C4-2B (cell line): ENCODE results near the gene FBRSL1.
"Not testable (repeated sequence)": the region's sequence is repeated elsewhere in the genome, so short reads cannot be mapped to it uniquely, and the experiment has no call there.

Experiments used
- H3K27ac ChIP-seq: fragments of 450-650 bp; 2 replicates; pipeline ENCODE4 v1.5.1; 2017
- ZFX ChIP-seq: fragments of 450-650 bp; IDR thresholded peaks from 2 replicates; pipeline ENCODE4 v1.6.1; 2017
- TF ChIP-seq, protein P1 (sequence below): fragments of 450-650 bp; conservative IDR thresholded peaks from 2 replicates; pipeline ENCODE4 v1.5.1; 2017; ENCODE audit warnings: mild to moderate bottlenecking

Gene FBRSL1

DNA sequence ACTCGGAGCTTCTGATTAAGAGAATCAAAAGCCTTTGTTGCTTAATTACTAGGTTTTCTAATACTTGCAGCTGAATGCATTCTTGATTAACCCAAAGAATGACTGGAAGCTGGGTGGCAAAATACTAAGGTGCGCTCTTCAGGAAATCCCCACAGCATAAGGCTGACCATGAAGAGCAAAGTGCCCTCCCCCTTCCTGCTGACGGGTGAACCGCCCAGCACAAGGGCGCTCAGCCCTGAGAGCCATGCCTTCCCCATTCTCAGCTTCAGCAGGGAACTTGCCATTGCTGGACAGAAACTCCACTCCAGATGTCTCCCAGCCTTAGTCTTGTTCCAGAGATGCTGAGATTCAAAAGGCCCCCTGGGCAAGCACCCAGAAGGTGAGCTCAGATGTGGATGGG is 27.2 kb upstream of the FBRSL1 start:
- no peak for TF ChIP-seq ZFX
- TF ChIP-seq, protein P1, sequence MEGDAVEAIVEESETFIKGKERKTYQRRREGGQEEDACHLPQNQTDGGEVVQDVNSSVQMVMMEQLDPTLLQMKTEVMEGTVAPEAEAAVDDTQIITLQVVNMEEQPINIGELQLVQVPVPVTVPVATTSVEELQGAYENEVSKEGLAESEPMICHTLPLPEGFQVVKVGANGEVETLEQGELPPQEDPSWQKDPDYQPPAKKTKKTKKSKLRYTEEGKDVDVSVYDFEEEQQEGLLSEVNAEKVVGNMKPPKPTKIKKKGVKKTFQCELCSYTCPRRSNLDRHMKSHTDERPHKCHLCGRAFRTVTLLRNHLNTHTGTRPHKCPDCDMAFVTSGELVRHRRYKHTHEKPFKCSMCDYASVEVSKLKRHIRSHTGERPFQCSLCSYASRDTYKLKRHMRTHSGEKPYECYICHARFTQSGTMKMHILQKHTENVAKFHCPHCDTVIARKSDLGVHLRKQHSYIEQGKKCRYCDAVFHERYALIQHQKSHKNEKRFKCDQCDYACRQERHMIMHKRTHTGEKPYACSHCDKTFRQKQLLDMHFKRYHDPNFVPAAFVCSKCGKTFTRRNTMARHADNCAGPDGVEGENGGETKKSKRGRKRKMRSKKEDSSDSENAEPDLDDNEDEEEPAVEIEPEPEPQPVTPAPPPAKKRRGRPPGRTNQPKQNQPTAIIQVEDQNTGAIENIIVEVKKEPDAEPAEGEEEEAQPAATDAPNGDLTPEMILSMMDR = no peak
- H3K27ac ChIP-seq = no peak overlapping the region

DNA sequence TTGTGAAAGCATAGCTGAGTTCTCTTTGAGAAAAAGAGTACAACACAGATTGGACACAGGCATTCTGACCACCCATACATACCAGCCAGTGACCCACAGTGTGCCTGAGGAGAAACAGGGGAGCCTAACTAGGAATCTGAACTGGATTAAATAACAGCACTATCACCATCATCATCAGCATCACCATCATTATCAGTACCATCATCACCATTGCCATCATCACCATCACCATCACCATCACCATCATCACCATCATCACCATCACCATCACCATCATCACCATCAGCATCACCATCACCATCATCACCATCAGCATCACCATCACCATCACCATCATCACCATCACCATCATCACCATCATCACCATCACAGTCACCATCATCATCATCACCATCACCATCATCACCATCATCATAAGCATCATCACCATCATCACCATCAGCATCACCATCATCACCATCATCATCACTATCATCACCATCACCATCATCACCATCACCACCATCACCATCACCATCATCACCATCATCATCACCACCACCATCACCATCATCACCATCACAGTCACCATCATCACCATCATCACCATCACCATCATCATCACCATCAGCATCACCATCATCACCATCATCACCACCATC is 26.5 kb upstream of the FBRSL1 start:
- H3K27ac ChIP-seq = not testable (repeated sequence)

DNA sequence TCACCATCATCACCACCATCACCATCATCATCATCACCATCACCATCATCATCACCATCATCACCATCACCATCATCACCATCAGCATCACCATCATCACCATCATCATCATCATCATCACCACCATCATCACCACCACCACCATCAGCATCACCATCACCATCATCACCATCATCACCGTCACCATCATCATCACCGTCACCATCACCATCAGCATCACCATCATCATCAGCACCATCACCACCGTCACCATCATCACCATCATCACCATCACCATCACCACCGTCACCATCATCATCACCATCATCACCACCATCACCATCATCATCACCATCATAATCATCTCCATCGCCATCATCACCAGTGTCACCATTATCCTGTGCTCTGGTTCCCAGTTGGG is 25.6 kb upstream of the FBRSL1 start:
- not testable (repeated sequence) for H3K27ac ChIP-seq

DNA sequence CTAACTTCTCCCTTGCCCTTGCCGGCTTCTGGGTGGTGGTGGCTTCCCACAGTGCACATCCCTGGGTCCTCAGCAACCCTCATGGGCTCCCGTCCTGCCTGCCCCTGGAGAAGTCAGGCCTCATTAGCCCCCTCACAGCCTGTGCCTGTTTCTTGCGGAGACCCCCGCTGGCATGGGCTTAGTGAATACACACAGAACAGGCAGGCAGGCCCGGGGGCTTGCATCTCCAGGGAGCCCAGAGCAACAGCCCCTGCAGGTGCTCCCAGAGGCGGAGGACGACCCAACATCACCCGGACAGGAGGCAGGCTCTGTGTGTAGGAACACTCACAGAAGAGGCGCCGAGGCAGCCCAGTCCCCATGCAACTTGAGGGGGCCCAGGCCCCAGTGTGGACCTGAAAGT is 25.1 kb upstream of the FBRSL1 start:
- no peak for TF ChIP-seq ZFX
- TF ChIP-seq, protein P1 = no peak
- no peak overlapping the region for H3K27ac ChIP-seq

DNA sequence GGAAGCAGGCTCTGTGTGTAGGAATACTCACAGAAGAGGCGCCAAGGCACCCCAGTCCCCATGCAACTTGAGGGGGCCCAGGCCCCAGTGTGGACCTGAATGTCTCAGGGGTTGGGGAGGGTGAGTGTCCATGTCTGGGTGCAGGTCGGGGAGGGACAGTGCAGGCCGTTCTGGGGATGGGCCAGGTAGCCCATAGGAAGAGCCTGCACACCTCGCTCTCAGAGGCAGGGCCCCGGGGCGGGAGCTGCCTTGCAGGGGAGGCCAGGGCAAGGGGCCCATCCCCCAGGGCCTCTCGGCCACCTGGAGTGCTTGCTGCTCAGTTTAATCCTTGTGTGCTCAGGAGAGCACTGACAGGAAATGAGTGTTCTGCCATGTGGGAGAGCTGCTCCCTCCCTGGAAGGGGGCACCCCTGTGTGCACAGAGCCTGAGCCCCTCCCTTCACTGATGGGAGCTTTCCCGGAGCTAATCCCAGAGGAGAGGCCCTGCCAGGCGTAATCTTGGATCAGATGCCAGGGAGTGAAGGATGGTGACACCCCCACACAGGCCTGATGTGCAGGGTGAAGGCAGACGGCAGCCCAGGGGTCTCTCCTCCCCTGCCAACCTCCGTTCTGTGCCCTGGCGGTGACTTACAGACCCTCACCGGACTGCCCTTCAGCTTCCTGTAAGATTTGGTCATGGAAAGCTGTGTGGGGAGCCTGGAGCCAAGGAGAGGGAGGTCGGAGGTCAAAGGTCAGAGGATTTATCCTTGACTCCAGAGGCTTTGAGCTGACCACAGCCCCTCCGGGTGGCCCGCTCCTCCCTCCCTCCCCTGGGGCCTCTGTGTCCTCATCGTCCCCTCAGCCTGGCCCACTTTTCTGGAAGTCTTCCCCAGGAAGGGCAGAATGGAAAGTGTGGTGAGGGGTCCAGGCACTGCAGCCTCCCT is 24.4 kb upstream of the FBRSL1 start:
- no peak overlapping the region for H3K27ac ChIP-seq
- TF ChIP-seq, protein P1 = no peak
- no peak for TF ChIP-seq ZFX

DNA sequence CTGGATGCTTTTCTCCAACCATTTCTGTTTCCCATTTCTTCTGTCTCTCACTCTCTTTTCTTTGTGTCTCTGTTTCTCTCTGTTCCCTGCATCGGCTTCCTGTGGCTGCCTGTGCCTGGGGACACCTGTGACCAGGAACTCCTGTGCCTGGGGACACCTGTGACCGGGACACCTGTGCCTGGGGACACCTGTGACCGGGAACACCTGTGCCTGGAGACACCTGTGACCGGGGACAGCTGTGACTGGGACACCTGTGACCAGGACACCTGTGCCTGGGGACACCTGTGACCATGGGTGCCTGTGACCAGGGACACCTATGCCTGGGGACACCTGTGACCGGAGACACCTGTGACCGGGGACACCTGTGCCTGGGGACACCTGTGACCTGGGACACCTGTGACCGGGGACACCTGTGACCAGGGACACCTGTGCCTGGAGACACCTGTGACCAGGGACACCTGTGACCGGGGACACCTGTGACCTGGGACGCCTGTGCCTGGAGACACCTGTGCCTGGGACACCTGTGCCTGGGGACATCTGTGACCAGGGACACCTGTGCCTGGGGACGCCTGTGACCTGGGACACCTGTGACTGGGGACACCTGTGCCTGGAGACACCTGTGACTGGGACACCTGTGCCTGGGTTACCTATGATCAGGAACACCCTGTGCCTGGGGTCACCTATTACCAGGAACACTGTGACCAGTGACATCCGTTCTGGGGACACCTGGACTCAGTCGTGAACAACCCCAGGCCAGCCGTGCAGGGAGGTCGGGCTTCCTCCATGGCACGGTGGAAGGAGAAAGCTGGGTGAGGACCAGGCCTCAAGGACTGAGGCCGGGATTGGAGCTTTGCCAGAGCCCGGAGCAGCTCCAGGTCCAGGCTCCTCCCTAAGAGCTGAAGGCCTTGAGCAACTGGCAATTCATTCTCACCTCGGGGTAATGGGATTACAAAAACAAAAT is 23.4 kb upstream of the FBRSL1 start:
- TF ChIP-seq ZFX = no peak
- no peak overlapping the region for H3K27ac ChIP-seq

DNA sequence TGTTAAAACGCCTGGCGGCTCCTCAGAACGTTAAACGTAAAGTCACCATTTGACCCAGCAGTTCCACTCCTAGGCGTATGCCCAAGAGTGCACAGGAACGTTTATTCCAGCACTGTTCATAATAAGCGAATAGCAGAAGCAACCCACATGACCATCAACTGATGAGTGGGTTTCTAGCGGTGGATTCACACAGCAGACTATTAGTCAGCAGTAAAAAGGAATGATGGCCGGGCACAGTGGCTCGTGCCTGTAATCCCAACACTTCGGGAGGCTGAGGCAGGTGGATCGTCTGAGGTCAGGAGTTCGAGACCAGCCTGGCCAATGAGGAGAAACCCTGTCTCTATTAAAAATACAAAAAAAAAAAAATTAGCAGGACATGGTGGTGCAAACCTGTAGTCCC is 22.4 kb upstream of the FBRSL1 start:
- H3K27ac ChIP-seq = no peak overlapping the region
- no peak for TF ChIP-seq ZFX
- TF ChIP-seq, protein P1 = no peak

DNA sequence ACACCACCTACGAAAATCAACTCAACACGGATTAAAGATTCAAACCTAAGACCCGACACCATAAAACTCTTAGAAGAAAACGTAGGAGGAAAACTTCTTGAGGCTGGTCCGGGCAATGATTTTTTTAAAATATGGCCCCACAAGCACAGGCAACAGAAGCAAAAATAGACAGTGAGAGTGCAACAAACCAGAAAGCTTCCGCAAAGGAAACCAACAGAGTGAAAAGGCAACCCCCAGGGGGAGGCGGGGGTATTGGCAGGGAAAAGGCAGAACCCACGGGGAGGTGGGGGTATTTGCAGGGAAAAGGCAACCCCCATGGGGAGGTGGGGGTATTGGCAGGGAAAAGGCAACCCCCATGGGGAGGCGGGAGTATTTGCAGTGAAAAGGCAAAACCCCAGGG is 20.5 kb upstream of the FBRSL1 start:
- no peak overlapping the region for H3K27ac ChIP-seq
- TF ChIP-seq, protein P1 = no peak
- TF ChIP-seq ZFX = no peak
